H9 (cell line): ENCODE data around the gene CAPN9. TPM values are rescaled to one million over a fixed set of nuclear protein-coding genes. Genes with fewer than 3 reads are reported as not detected.

Experiments
- DNase-seq: peaks from one replicate; pipeline ENCODE4 v3.0.0-alpha.2; 2017
- H2AFZ ChIP-seq: one replicate; pipeline ENCODE4 v1.6.1; 2013; ENCODE audit warnings: mild to moderate bottlenecking, low read length, control low read depth, moderate library complexity
- H2AK5ac ChIP-seq: 2 replicates; pipeline ENCODE4 v1.6.1; 2013; ENCODE audit warnings: low read length, control low read depth, mixed read lengths; ENCODE audit not compliant: insufficient read length
- H2BK120ac ChIP-seq: one replicate; pipeline ENCODE4 v1.6.1; 2013; ENCODE audit warnings: low read depth, mild to moderate bottlenecking, low read length, control low read depth, inconsistent platforms; ENCODE audit not compliant: poor library complexity, severe bottlenecking
- H2BK12ac ChIP-seq: 2 replicates; pipeline ENCODE4 v1.6.1; 2013; ENCODE audit warnings: low read length, control low read depth, mixed read lengths, low read depth; ENCODE audit not compliant: insufficient read length
- H2BK15ac ChIP-seq: 2 replicates; pipeline ENCODE4 v1.6.1; 2013; ENCODE audit warnings: low read depth, low read length, control low read depth
- H2BK20ac ChIP-seq: one replicate; pipeline ENCODE4 v1.6.1; 2013; ENCODE audit warnings: low read depth, mild to moderate bottlenecking, low read length, control low read depth, inconsistent platforms; ENCODE audit not compliant: poor library complexity, severe bottlenecking
- H2BK5ac ChIP-seq: 2 replicates; pipeline ENCODE4 v1.6.1; 2013; ENCODE audit warnings: low read length, control low read depth, mixed read lengths; ENCODE audit not compliant: insufficient read length
- H3K14ac ChIP-seq: 2 replicates; pipeline ENCODE4 v1.6.1; 2013; ENCODE audit warnings: low read length, control low read depth; ENCODE audit not compliant: insufficient read depth
- H3K18ac ChIP-seq: 2 replicates; pipeline ENCODE4 v1.6.1; 2013; ENCODE audit warnings: low read depth, mild to moderate bottlenecking, mixed read lengths, low read length, control low read depth; ENCODE audit not compliant: insufficient read length
- H3K23ac ChIP-seq: 2 replicates; pipeline ENCODE4 v1.6.1; 2013; ENCODE audit warnings: low read length, control low read depth, mixed read lengths, low read depth; ENCODE audit not compliant: insufficient read length
- H3K23me2 ChIP-seq: 2 replicates; pipeline ENCODE4 v1.6.1; 2013; ENCODE audit warnings: low read depth, mild to moderate bottlenecking, mixed read lengths, low read length, control low read depth; ENCODE audit not compliant: insufficient read length, poor library complexity, severe bottlenecking
- H3K27ac ChIP-seq: 2 replicates; pipeline ENCODE4 v1.5.1; 2013; ENCODE audit warnings: low read length, control low read depth, mixed read lengths, low read depth; ENCODE audit not compliant: insufficient read length
- H3K27me3 ChIP-seq: 2 replicates; pipeline ENCODE4 v1.6.1; 2013; ENCODE audit warnings: low read length, control low read depth, inconsistent platforms; ENCODE audit not compliant: insufficient read depth
- H3K4ac ChIP-seq: 2 replicates; pipeline ENCODE4 v1.6.1; 2013; ENCODE audit warnings: low read depth, mild to moderate bottlenecking, control low read depth, inconsistent platforms, low read length, moderate library complexity
- H3K4me1 ChIP-seq: 2 replicates; pipeline ENCODE4 v1.6.1; 2013; ENCODE audit warnings: low read length, control low read depth, inconsistent platforms; ENCODE audit not compliant: insufficient read depth
- H3K4me2 ChIP-seq: 2 replicates; pipeline ENCODE4 v1.6.1; 2013; ENCODE audit warnings: low read length, control low read depth, mixed read lengths; ENCODE audit not compliant: insufficient read length, insufficient read depth
- H3K56ac ChIP-seq: 2 replicates; pipeline ENCODE4 v1.6.1; 2013; ENCODE audit warnings: low read depth, mild to moderate bottlenecking, mixed read lengths, low read length, control low read depth; ENCODE audit not compliant: insufficient read length
- H3K79me1 ChIP-seq: 2 replicates; pipeline ENCODE4 v1.6.1; 2013; ENCODE audit warnings: low read depth, mild to moderate bottlenecking, moderate library complexity, low read length, control low read depth, inconsistent platforms; ENCODE audit not compliant: insufficient read depth, poor library complexity, severe bottlenecking
- H3K79me2 ChIP-seq: 2 replicates; pipeline ENCODE4 v1.6.1; 2013; ENCODE audit warnings: low read length, control low read depth, inconsistent platforms; ENCODE audit not compliant: insufficient read depth
- H3K9ac ChIP-seq: 2 replicates; pipeline ENCODE4 v1.6.1; 2013; ENCODE audit warnings: low read length, control low read depth, mixed read lengths; ENCODE audit not compliant: insufficient read length; ENCODE audit errors: extremely low read depth
- H3K9me3 ChIP-seq: one replicate; pipeline ENCODE4 v1.6.1; 2013; ENCODE audit warnings: low read depth, low read length, inconsistent platforms; ENCODE audit not compliant: control insufficient read depth
- H3T11ph ChIP-seq: one replicate; pipeline ENCODE4 v1.6.1; 2013; ENCODE audit warnings: mild to moderate bottlenecking, low read length, control low read depth, inconsistent platforms
- H4K20me1 ChIP-seq: one replicate; pipeline ENCODE4 v1.6.1; 2013; ENCODE audit not compliant: control insufficient read depth, insufficient read length, insufficient read depth
- H4K5ac ChIP-seq: 2 replicates; pipeline ENCODE4 v1.6.1; 2013; ENCODE audit warnings: low read depth, mild to moderate bottlenecking, mixed read lengths, low read length, control low read depth; ENCODE audit not compliant: insufficient read length
- H4K8ac ChIP-seq: replicated peaks from 2 replicates; pipeline ENCODE4 v1.6.1; 2013; ENCODE audit warnings: low read length, control low read depth, mixed read lengths, low read depth; ENCODE audit not compliant: insufficient read length
- H4K91ac ChIP-seq: 2 replicates; pipeline ENCODE4 v1.6.1; 2013; ENCODE audit warnings: low read depth, mild to moderate bottlenecking, moderate library complexity, mixed read lengths, low read length, control low read depth; ENCODE audit not compliant: insufficient read length
- H3K27ac Mint-ChIP-seq, 3 experiments: 2 replicates in 2 of 3; 3 replicates in 1 of 3; pipeline ENCODE4 v1.8.0; 2020 to 2021; ENCODE audit warnings: mixed read lengths in 3 of 3, mild to moderate bottlenecking in 1 of 3, moderate library complexity in 1 of 3
- H3K27me3 Mint-ChIP-seq: 2 replicates; pipeline ENCODE4 v1.8.0; 2021; ENCODE audit warnings: low read depth, mild to moderate bottlenecking, moderate library complexity, mixed read lengths
- H3K36me3 Mint-ChIP-seq, 3 experiments: 2 replicates in 2 of 3; 3 replicates in 1 of 3; pipeline ENCODE4 v1.8.0; 2020 to 2021; ENCODE audit warnings: low read depth in 3 of 3, mixed read lengths in 3 of 3; ENCODE audit not compliant: insufficient read depth in 1 of 3
- H3K4me1 Mint-ChIP-seq, 2 experiments: 2 replicates each; pipeline ENCODE4 v1.8.0; 2020; ENCODE audit warnings: mixed read lengths in 2 of 2
- H3K4me3 Mint-ChIP-seq, 2 experiments: 2 replicates in 1 of 2; 3 replicates in 1 of 2; pipeline ENCODE4 v1.8.0; 2020 to 2021; ENCODE audit warnings: mild to moderate bottlenecking in 2 of 2, mixed read lengths in 2 of 2, moderate library complexity in 1 of 2
- H3K9me3 Mint-ChIP-seq, 2 experiments: 2 replicates in 1 of 2; 3 replicates in 1 of 2; pipeline ENCODE4 v1.8.0; 2020; ENCODE audit warnings: mild to moderate bottlenecking in 2 of 2, mixed read lengths in 2 of 2, moderate library complexity in 1 of 2
- WGBS: extraction: QIAGEN DNeasy Blood & Tissue Kit; methylation state at CpG from one replicate; pipeline ENCODE4 v1.1.7; 2013; ENCODE audit warnings: missing lambda C conversion rate, low lambda C conversion rate, mixed read lengths; ENCODE audit not compliant: insufficient read length; ENCODE audit errors: extremely low coverage; 5-methylcytosine and 5-hydroxymethylcytosine counted together
- total RNA-seq: library from RNA; stranded (reverse); gene quantifications from 2 replicates; pipeline ENCODE4 v1.2.1, GENCODE V29; 2021
- TF ChIP-seq, protein P1 (sequence below): fragments of 200-600 bp; sonication (generic); conservative IDR thresholded peaks from 3 replicates; pipeline ENCODE4 v1.8.0; 2021; ENCODE audit warnings: antibody characterized with exemption, mild to moderate bottlenecking

Gene CAPN9
- total RNA-seq, 1 experiment from 2014 or later: 0.22 TPM

DNA sequence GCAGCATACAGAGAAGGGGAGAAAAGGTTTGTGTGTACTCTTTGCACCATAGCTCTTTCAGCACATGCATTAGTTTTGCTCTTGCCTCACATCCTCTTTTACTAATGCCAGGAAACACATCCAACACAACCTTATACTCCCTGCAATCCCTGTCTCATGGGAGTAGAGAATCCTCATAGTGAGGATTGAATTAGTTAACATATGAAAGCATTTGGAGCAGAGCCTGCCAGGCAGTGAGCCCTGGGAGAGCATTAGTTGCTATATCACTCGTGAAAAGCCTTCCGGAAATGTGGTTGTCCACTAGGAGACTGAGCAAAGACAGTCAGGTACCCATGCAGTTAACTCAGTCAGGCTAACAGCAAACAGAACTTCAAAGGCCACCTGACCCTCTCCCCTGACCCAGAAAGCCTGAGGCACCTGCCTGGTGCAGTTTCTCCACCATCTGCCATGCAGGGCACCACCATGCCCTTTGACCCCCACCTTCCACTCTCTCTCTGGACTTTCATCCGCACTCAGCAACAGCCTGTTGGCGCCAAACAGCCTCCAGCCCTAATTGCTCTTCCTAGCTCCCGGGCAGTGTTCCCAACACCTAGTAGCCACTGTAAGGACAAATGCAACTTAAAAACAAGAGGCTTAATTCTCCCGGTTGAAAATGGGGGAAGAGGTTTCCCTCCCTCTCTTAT lies 18.3 kb upstream of the CAPN9 start:
- Histone ChIP-seq H2AK5ac (no peak overlapping the region), H3K79me2 (no peaks in the 10 kb centered on the region), H3K14ac (peak overlapping the region; percentile 72; the same call in 1 of the 2 replicates), H3K4me2 (no peak overlapping the region), H3K56ac (no peak overlapping the region), H2BK5ac (no peak overlapping the region), H4K5ac (no peak overlapping the region), H2BK120ac (no peak overlapping the region), H4K20me1 (no peaks in the 10 kb centered on the region), H4K91ac (no peak overlapping the region), H3K4me1 (peaks cover 5% of the 10 kb centered on the region; the same call in 1 of the 2 replicates), H3K9me3 (no peaks in the 10 kb centered on the region), H3T11ph (no peak overlapping the region), H2BK20ac (no peak overlapping the region), H4K8ac (no peak overlapping the region), H3K23me2 (no peaks in the 10 kb centered on the region), H2BK15ac (no peak overlapping the region), H3K27ac (no peak overlapping the region), H2AFZ (no peak overlapping the region), H3K79me1 (no peaks in the 10 kb centered on the region), H3K4ac (no peak overlapping the region), H3K18ac (no peak overlapping the region), H3K23ac (no peak overlapping the region), H3K9ac (no peak overlapping the region), H2BK12ac (no peak overlapping the region), H3K27me3 (no peaks in the 10 kb centered on the region)
- Mint-ChIP-seq H3K27me3 (peaks cover 2% of the 10 kb centered on the region), H3K4me1 (peaks cover 14 to 18% of the 10 kb centered on the region in 2 experiments), H3K27ac (no peak overlapping the region; a peak in 2 of 7 replicates), H3K9me3 (no peaks in the 10 kb centered on the region; a peak in 1 of 5 replicates), H3K4me3 (no peak overlapping the region; a peak in 1 of 5 replicates), H3K36me3 (no peaks in the 10 kb centered on the region)
- TF ChIP-seq, protein P1, sequence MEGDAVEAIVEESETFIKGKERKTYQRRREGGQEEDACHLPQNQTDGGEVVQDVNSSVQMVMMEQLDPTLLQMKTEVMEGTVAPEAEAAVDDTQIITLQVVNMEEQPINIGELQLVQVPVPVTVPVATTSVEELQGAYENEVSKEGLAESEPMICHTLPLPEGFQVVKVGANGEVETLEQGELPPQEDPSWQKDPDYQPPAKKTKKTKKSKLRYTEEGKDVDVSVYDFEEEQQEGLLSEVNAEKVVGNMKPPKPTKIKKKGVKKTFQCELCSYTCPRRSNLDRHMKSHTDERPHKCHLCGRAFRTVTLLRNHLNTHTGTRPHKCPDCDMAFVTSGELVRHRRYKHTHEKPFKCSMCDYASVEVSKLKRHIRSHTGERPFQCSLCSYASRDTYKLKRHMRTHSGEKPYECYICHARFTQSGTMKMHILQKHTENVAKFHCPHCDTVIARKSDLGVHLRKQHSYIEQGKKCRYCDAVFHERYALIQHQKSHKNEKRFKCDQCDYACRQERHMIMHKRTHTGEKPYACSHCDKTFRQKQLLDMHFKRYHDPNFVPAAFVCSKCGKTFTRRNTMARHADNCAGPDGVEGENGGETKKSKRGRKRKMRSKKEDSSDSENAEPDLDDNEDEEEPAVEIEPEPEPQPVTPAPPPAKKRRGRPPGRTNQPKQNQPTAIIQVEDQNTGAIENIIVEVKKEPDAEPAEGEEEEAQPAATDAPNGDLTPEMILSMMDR: no peak
- DNase-seq: no peak
- no CpG with 5 or more reads among the region's 6 CpGs for WGBS
